HG02798 (cell line): ENCODE data around the gene TOMM20L.
"Not testable (repeated sequence)": the region's sequence is repeated elsewhere in the genome, so short reads cannot be mapped to it uniquely, and the experiment has no call there.

Experiments used
- ATAC-seq: cut with Tn5 transposase; IDR thresholded peaks from one replicate; pipeline ENCODE4 v1.9.1; 2021; ENCODE audit warnings: mild to moderate bottlenecking; ENCODE audit not compliant: unreplicated experiment, poor library complexity

The TOMM20L gene

DNA sequence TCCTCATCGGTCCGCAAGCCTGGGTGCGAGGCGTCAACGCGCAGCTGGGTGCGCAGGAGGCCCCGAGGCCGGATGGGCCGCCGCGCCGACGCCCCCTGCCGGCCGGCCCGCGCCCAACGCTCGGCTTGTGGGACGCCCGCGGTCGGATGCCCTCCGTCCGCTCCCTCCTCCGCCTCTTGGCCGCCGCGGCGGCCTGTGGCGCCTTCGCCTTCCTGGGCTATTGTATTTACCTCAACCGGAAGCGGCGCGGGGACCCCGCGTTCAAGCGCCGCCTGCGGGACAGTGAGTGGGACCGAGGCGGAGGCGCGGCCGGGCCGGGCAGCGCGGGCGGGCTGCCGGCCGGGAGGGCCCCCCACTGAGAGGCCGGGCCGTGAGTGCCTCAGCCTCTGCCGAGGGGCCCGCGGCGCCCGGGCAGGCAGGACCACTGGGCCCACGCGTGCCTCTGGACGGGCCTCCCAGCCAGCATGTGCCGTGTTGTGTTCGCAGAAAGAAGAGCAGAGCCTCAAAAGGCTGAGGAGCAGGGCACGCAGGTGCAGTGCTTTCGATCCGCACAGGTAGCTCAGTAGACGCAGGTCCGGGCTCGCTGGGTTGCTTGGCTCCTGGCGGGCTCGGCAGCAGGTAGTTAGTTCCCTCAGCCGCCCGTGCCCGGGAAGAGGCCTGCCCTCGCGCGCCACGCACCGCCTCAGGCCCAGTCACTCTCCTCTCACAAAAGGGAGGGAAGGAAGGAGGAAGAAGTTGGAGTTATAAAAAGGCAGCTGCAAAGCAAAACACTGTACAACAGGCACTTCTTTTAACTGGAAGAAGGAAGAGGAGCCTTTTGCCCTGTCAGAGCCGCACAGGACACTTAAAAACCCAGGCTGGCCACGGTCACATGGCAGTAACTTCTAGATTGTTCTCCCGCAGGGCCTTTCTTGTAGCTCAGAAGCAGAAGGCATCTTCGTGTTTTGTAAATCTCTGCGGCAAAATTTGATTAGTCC lies at the start of gene TOMM20L:
Gene TOMM20L (plus strand): TSS at position 119 of the 977 bp plus-strand sequence. CDS start 28 bp downstream, at position 147.
- peak; percentile 96 for ATAC-seq

DNA sequence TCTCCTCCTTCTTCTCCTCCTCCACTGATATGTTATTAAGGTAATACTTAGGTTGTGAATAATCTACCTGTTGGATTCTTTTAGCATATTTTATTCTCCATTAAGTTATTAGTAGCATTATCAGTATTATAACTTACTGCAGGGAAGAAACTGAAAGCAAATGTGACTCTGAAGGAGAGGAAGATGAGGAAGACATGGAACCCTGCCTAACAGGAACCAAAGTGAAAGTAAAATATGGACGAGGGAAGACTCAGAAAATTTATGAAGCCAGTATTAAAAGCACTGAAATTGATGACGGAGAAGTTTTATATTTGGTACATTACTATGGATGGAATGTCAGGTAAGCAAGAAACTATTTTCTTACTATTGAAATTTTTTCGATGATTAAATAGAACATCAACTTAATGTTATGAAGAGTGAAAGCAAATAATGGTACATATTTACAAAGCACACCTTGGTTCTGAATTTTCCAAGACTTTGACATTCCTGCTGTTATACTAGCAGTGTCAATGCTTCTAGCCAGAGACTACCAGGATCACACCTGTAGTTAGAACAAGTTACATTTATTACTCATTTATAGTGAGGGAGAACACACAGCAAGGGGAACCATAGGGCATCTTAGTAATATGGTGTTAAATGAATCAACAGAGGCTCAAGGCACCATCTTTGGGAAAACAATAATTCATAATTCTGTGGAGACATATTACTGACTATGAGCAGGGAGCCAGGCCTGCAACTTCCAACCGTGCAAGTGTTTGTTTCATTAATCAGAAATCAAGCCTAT lies 42.0 kb upstream of the TOMM20L start:
- ATAC-seq = no peak

DNA sequence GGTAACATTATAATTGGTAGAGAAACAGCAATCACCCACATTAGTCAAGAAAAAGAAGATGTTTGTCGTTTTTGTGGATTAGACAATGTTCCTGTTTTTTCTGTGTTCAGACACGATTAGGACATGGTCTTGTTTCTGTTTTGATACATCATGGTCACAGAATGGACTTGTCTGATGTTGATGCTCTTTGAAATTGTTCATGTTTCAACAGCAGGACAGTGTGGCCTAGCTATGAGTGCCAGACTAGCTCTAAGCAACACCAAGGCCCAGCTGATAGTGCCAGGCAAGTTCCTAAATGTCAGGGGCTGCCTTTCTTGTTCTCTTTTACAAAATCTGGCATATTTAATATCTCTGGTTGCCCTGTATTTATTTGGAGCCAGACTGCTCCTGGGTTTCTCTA lies 40.9 kb upstream of the TOMM20L start:
- no peak for ATAC-seq

DNA sequence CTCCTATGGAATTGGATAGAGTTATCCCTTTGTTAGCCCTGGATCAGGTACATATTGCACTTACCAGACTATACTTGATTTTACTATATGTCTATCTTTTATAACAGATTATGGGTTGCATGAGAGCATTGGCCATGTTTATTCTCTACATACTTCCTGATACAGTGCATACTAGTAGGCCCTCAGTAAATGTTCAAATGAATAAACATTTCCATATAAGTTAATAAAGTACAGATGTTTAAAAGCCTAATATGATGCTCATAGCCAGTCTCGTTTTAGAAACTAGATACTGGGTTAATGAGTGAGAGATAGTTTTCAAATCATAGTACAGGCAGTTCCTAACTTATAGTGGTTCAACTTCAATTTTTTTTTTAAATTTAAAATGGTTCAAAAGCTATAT lies 39.5 kb upstream of the TOMM20L start:
- no peak for ATAC-seq

DNA sequence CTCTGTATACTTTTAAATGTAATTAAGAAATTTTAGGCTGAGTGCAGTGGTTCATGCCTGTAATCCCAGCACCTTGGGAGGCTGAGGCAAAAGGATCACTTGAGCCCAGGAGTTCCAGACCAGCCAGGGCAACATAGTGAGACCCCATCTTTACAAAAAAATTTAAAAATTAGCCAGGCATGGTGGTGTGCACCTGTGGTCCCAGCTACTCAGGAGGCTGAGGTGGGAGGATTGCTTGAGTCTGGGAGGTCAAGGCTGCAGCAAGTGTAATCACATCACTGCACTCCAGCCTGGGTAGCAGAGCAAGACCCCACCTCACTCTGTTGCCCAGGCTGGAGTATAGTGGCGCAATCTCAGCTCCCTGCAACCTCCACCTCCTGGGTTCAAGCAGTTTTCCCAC lies 33.5 kb upstream of the TOMM20L start:
- not testable (repeated sequence) for ATAC-seq

DNA sequence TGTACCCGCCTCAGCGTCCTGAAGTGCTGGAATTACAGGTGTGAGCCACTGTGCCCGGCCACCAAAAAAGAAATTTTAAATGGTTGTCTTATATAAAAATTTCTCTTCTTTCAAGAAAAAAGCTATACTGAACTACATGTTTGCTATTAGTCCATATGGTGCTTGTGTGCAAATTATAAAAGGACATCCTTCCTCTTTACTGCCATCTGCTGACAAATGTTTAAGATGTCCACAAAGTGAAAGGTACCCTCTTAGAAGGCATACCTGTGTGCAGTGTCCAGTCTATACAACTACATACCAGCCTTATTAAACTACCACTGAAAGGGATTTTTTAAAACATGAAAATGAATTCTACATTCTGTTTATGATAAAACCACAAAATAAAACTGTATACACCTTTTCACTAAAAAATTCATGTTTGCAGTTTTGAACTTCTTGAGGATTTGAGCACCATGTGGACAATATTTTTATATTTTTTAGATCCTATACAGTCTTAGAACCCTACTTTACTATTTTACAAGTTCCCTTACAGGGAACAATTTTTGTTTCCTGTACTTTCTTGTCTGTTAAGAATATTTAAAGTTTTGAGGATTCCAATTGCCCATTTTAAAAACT lies 32.8 kb upstream of the TOMM20L start:
- no peak for ATAC-seq

DNA sequence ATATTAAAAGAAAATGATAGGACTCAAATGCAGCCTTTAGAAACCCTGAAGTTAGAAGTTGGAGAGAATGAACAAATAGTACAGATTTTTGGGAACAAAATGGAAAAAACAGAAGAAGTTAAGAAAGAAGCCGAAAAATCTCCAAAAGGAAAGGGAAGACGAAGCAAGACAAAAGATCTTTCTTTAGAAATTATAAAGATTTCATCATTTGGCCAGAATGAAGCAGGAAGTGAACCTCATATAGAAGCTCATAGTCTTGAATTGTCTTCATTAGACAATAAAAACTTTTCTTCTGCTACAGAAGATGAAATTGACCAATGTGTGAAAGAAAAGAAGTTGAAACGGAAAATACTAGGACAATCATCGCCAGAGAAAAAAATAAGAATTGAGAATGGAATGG lies 31.4 kb upstream of the TOMM20L start:
- no peak for ATAC-seq

DNA sequence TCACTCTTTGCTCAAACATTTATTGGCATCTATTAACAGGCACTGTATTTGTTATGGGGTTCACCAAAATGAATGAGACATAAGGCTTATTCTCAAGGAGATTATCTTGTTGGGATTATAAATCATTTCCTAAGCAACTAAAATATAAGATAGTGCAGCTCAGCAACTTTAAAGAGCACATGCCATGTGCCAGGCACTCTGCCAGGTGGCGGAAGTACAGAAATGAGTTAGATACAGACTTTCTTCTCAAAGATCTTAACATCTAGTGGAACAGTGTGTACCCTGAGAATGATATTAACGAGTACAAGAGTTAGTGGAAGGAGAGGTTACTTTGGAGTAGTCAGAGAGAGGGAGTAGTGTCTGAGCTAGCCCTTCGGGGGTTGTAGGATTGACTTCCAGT lies 28.4 kb upstream of the TOMM20L start:
- ATAC-seq = no peak

DNA sequence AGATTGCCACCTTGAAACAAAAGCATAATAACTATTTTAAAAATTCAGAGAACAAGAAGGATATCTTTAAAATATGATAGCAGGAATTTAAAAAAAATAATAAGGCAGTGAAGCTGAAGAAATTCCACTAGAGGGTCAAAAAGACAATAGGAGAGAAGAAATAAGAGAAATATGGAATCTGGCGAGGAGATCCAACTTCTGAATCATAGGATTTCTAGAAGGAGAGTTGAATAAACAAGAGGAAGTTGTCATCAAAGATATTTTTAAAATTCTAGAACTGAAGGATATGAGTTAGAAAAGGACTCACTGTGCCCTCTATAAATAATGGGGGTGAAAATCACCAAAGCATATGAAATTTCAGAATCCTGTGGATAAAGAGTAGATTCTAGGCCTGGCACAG lies 26.8 kb upstream of the TOMM20L start:
- no peak for ATAC-seq

DNA sequence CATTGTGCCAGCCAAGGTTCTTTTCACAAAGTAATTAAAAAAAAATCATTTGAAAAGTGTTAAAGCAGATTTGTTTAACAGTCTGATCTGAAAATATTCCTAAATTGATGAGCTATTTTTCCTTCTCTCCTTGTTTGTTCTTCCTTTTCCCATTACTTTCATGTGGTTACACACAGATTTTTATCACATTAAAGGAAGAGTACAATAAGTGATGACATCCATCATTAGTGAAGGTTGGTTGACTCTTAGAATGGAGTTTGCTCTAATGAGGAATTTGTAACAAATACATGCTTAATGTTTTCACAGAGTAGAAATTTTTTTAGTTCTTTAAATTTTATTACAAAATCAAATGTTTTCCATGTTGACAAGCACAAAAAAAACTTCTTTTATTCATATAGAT lies 18.9 kb upstream of the TOMM20L start:
- ATAC-seq = no peak

DNA sequence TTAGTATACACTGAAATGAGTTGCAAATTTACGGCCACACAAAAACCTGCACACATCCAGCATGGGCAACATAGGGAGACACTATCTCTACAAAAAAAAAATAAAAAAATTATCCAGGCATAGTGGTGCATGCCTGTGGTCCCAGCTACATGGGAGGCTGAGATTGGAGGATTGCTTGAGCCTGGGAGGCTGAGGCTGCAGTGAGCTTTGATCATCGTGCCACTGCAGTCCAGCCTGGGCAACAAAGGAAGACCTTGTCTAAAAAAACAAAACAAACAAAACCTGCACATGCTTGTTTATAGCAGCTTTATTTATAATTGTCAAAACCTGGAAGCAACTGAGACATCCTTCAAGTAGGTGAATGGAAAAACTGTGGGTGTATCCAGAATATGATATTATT lies 4.9 kb upstream of the TOMM20L start:
- ATAC-seq = no peak

DNA sequence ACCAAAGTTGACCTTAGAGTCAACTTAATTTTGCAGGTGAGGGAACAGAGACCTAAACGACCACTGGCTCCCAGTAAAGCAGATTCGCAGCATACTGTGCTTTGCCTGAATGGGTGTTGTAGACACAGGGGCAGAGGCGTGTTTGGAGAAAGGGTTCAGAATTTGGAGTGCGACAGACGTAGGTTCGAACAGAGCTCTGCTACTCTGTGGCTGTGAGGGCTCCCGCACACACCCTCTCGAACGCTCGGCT lies 243 bp upstream of the TOMM20L start:
- no peak for ATAC-seq

DNA sequence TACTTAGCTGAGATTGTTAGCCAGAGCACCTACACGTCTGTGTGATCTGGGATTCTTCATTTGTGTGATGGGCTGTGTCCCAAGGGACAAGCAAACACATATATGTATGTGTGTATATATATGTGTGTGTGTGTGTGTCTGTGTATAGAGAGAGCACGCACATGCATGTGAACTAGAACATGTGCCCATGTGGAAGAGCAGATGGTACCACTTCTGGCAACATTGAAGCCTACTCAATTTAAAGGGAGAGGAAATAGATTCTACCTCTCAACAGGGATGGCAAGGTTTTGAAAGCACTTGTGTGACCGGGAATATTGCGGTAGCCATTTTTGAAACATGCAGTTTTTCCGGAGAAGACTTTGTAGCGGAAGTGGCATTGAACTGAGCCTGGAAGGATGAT lies 1.4 kb downstream of the TOMM20L start:
- ATAC-seq = no peak

DNA sequence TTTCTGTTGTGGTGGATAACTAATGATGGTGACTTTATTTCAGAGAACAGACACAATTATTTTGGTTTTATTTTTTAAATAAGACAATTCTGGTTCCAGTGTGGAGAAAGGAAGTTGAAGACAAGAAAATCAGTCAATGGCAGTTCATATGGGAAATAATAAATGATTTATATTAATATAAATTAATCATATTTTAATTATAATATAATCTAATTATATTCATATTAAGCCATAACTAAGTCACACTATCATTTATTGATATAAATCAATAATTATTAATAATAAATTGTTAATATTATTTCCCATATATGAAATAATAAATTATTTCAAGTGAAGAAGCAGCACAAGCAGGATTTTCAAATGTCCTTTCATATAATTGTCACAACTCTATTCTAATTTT lies 2.8 kb downstream of the TOMM20L start:
- no peak for ATAC-seq

DNA sequence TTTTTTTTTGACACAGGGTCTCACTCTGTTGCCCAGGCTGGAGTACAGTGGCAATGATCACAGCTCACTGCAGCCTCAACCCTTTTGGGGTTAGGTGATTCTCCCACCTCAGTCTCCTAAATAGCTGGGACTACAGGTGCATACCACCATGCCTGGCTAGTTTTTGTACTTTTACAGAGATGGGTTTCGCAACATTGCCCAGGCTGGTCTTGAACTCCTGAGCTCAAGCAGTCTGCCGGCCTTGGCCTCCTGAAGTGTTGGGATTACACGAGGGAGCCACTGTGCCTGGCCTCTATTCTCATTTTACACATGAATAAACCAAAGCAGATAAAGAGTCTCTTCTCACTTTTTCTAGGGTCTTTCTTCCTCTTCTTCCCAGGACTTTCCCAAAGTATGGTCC lies 3.2 kb downstream of the TOMM20L start:
- ATAC-seq = no peak

DNA sequence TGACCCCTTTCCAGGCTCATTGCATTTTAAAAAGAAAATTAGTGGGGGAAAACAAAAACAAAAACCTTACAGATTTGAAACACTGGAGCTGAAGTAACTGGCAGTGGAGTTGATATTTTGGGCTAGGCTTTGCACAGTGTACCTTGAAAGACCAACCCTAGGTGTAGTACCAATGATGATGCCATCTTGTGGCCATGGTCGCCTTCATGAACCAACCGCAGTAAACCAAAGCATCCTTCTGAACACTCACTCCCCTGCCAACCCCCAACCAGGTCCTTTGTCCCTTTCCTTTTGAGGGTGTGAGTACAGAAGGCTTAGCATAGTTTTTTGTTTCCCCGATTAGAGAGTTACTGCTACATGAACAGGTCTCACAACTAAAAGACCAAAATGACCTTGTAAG lies 5.9 kb downstream of the TOMM20L start:
- ATAC-seq = no peak

DNA sequence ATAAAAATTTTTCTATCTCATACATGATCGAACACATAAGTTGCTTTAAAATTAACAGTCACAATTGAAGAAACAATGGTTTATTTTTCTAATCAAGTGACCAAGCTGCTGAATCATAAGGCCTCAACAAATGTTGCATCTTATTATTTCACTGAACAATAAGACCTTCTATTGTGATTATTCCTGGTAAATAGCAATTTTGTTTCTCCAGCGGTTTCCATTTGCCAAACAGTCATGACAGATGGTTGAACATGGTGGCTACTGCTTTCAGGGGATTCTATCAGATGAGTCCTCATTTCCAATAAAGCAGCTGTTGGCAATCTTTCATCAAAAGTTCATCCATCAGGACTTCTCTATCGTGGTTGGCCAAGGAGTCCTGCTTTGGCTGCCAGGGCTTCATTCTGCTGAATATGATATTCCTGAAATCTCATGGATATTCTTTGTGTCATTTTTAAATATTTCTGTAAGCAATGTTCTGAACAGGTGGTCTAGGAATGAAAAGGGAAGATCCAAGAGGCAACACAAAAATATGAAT lies 13.0 kb downstream of the TOMM20L start:
- no peak for ATAC-seq

DNA sequence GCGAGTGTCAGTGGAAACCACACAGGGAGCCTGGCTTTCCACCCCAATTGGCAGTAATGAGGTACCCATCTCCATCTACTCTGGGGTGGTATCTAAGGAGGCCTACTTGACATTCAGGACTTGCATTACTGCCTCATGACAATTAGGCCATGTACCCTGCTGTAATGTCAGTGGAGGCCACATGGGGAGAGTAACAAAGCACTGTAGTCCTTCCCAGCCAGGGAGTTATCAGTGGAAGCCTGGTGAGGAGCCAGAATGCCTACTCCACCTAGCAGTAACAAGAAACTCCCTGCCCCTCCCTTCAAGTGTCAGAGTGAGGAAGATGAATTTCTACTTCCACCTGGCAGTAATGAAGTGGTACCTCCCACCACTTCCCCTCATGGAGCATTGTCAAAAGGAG lies 19.1 kb downstream of the TOMM20L start:
- ATAC-seq = no peak

DNA sequence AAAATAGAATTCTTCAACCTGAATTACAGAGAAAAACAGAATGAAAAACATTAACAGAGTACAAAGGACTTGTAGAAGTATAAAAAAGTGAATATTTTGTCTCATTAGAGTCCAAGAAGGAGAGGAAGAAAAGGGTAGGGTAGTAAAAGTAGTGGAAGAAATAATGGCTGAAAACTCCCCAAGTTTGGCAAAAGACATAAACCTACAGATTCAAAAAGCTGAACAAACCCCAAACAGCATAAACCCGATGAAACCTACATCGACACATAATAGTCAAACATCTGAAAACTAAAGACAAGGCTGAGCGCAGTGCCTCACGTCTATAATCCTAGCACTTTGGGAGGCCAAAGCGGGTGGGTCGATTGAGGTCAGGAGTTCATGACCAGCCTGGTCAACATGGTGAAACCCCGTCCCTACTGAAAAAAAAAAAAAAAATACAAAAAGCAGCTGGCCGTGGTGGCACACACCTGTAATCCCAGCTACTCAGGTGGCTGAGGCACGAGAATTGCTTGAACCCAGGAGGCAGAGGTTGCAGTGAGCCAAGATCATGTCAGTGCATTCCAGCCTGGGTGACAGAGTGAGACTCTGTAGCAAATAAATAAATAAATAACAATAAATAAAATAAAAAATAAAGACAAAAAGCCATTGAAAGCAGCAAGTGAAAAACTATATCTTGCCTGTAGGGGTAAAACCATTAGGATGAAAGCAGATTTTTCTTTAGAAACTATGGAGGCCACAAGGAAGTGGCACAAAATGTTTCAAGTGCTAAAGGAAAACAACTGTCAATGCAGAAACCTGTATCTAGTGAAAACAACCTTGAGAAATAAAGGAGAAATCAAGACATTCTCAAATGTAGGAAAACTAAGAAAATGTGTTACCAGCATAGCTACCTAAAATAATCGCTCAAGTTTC lies 20.2 kb downstream of the TOMM20L start:
- ATAC-seq = no peak

DNA sequence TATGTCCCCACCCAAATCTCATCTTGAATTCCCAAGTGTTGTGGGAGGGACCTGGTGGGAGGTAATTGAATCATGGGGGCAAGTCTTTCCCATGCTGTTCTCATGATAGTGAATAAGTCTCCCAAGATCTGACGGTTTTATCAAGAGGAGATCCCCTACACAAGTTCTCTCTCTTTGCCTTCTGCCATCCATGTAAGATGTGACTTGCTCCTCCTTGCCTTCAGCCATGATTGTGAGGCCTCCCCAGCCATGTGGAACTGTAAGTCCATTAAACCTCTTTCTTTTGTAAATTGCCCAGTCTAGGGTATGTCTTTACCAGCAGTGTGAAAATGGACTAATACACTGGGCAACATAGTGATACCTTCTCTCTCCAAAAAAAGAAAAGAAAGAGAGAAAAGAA lies 21.2 kb downstream of the TOMM20L start:
- ATAC-seq = not testable (repeated sequence)
